ENCODE results near the gene JARID2. TPM values are rescaled to one million over a fixed set of nuclear protein-coding genes. Genes with fewer than 3 reads are reported as not detected.

The JARID2 gene
- total RNA-seq, 1 donor from 2014 or later, result 5.0 TPM

DNA sequence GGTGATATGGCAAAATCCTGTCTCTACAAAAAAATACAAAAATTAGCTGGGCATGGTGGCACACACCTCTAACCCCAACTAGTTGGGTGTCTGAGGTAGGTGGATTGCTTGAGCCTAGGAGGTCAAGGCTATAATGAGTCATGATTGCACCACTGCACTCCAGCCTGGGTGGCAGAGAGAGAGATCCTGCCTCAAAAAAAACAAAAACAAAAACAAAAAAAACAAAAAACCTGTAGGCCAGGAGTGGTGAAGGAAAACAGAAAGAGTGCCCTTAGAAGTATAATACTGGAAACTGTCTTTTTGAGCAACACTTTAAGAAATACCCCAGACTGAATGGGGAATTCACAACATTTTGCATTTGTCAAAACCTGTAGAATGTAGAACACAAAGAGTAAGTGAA, 85.3 kb downstream of the JARID2 start:
- TF ChIP-seq, protein P1, sequence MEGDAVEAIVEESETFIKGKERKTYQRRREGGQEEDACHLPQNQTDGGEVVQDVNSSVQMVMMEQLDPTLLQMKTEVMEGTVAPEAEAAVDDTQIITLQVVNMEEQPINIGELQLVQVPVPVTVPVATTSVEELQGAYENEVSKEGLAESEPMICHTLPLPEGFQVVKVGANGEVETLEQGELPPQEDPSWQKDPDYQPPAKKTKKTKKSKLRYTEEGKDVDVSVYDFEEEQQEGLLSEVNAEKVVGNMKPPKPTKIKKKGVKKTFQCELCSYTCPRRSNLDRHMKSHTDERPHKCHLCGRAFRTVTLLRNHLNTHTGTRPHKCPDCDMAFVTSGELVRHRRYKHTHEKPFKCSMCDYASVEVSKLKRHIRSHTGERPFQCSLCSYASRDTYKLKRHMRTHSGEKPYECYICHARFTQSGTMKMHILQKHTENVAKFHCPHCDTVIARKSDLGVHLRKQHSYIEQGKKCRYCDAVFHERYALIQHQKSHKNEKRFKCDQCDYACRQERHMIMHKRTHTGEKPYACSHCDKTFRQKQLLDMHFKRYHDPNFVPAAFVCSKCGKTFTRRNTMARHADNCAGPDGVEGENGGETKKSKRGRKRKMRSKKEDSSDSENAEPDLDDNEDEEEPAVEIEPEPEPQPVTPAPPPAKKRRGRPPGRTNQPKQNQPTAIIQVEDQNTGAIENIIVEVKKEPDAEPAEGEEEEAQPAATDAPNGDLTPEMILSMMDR (IDR thresholded peaks at IDR 0.05), result no peak
- intact Hi-C loops (cut with DNase I), result no loop called here
- Histone ChIP-seq H3K4me3 (no peak overlapping the region), H3K27ac (no peak overlapping the region), H3K4me1 (no peaks in the 10 kb centered on the region), H3K9me3 (no peaks in the 10 kb centered on the region), H3K36me3 (no peaks in the 10 kb centered on the region), H3K27me3 (no peaks in the 10 kb centered on the region)
- DNase-seq (ENCODE audit: low spot score in 2 of 2), result no peak

DNA sequence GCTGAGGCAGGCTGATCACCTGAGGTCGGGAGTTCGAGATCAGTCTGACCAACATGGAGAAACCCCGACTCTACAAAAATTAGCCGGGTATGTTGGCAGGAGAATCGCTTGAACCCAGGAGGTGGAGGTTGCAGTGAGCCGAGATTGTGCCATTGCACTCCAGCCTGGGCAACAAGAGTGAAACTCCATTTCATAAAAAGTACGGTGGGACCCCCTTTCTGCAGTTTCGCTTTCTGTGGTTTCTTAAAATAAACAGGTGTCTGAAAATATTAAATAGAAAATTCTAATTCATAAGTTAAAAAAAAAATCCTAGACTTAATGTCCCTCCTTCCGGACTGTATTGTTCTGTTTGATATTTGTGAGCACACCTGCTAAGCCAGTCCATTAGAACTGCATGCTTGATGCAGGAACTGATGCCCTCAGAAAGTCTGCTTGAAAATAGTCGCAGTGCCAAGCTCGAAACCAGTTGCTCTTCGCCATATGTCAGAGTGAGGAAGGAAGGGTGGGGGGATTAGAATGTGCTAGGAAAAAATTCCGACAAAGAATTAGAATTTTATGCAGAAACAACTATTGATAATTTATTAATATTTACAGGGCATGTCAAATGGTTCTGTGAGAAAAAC, 85.9 kb downstream of the JARID2 start:
- Histone ChIP-seq H3K9me3 (no peaks in the 10 kb centered on the region), H3K4me3 (no peak overlapping the region), H3K27me3 (no peaks in the 10 kb centered on the region), H3K36me3 (no peaks in the 10 kb centered on the region), H3K4me1 (no peaks in the 10 kb centered on the region), H3K27ac (no peak overlapping the region)
- intact Hi-C loops (cut with DNase I), result no loop called here
- no peak for DNase-seq (ENCODE audit: low spot score in 2 of 2)
- TF ChIP-seq, protein P1 (IDR thresholded peaks at IDR 0.05), result no peak

DNA sequence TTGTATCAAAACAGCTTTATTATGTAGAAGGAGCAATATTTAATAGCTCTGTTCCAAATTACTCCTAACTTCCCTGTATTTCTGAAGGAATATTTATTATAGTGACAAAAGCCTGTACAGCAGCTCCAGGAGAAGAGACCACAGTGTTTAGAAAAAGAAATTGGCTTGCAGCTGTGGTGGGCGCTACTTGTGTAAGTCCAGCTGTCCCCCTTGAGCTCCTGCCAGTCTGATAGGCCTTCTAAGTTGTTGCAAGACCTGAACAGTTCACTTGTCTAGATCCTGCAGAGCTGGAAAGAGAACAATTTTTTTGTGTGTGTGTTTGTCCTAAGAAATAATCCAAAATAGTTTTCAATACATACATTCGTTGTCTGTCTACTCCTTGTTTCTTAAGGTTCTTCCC, 86.6 kb downstream of the JARID2 start:
- no peaks in the 10 kb centered on the region for H3K36me3 ChIP-seq
- no peaks in the 10 kb centered on the region for H3K4me1 ChIP-seq
- no peak overlapping the region for H3K4me3 ChIP-seq
- H3K27me3 ChIP-seq, result no peaks in the 10 kb centered on the region
- H3K27ac ChIP-seq, result no peak overlapping the region
- no peaks in the 10 kb centered on the region for H3K9me3 ChIP-seq
- intact Hi-C loops (cut with DNase I), result no loop called here
- TF ChIP-seq, protein P1 (IDR thresholded peaks at IDR 0.05), result no peak
- DNase-seq (ENCODE audit: low spot score in 2 of 2), result no peak

DNA sequence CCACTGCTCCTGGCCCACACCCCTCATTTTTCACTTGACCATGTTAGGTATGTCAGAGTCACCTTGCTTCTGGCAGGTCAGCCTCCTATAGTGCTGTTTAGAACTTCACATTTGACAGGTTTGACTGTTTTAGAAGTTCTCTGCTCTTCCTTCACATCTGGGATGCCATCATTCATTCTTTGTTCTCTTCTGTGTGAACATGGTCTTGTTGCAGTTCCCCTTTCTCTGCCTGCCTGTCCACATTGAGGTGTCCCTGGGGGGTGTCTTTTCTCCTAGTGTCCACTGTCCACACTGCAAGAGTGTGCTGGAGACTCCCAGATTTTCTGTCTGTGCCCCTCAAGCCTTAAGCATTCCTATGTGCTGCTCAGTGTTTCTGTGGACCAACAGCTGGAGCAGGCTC, 89.5 kb downstream of the JARID2 start:
- intact Hi-C loops (cut with DNase I), result no loop called here
- Histone ChIP-seq H3K4me3 (no peak overlapping the region), H3K36me3 (no peaks in the 10 kb centered on the region), H3K27me3 (no peaks in the 10 kb centered on the region), H3K27ac (no peak overlapping the region), H3K4me1 (no peaks in the 10 kb centered on the region), H3K9me3 (no peaks in the 10 kb centered on the region)
- TF ChIP-seq, protein P1 (IDR thresholded peaks at IDR 0.05), result no peak
- DNase-seq (ENCODE audit: low spot score in 2 of 2), result no peak

DNA sequence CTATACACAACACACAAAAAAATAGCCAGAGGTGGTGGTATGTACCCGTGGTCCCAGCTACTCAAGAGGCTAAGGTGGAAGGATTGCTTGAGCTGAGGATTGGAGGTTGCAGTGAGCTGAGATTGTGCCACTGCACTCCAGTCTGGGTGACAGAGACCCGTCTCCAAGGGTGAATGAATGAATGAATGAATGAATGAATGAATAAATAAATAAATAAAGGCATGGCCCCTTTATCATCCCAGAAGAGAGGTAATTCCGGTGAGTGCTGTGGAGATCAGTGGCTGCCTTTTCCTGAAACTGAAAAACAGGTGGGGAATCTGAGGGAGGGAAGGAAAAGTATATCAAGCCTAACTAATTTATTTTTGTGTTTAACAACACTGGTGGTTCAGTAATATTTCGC, 90.0 kb downstream of the JARID2 start:
- no peaks in the 10 kb centered on the region for H3K4me1 ChIP-seq

More for the DNA sequence above, 90.0 kb downstream of the JARID2 start:
- Histone ChIP-seq H3K27ac (no peak overlapping the region), H3K36me3 (no peaks in the 10 kb centered on the region), H3K9me3 (no peaks in the 10 kb centered on the region), H3K27me3 (no peaks in the 10 kb centered on the region), H3K4me3 (no peak overlapping the region)
- no peak for DNase-seq (ENCODE audit: low spot score in 2 of 2)
- TF ChIP-seq, protein P1 (IDR thresholded peaks at IDR 0.05), result no peak
- intact Hi-C loops (cut with DNase I), result no loop called here

Data from ascending aorta (tissue), 2 donors.